GM21619 (cell line): ENCODE data around the gene SMIM44.
"Not testable (repeated sequence)": the region's sequence is repeated elsewhere in the genome, so short reads cannot be mapped to it uniquely, and the experiment has no call there.

Experiments used
- ATAC-seq: cut with Tn5 transposase; IDR thresholded peaks from one replicate; pipeline ENCODE4 v1.9.1; 2021; ENCODE audit not compliant: unreplicated experiment

SMIM44 gene

GRCh38 chr19:3483226-3483628 lies at the start of gene SMIM44:
SMIM44 (minus strand) TSS chr19:3483441; CDS start chr19:3483403, 38 bp downstream.
- no peak for ATAC-seq

GRCh38 chr19:3533033-3533432 lies 49.8 kb upstream of the SMIM44 start:
- ATAC-seq: no peak

- ATAC-seq: no peak
Measured at GRCh38 chr19:3532154-3532786, 49.0 kb upstream of the SMIM44 start.

- ATAC-seq: no peak
Measured at GRCh38 chr19:3531716-3532115, 48.5 kb upstream of the SMIM44 start.

- no peak for ATAC-seq
Measured at GRCh38 chr19:3530389-3530788, 47.1 kb upstream of the SMIM44 start.

- not testable (repeated sequence) for ATAC-seq
Measured at GRCh38 chr19:3529299-3529698, 46.1 kb upstream of the SMIM44 start.

- no peak for ATAC-seq
Measured at GRCh38 chr19:3528539-3529211, 45.4 kb upstream of the SMIM44 start.

- no peak for ATAC-seq
Measured at GRCh38 chr19:3528080-3528479, 44.8 kb upstream of the SMIM44 start.

GRCh38 chr19:3527238-3527910 lies 44.1 kb upstream of the SMIM44 start:
- ATAC-seq: no peak

GRCh38 chr19:3526507-3527237 lies 43.4 kb upstream of the SMIM44 start:
- no peak for ATAC-seq

GRCh38 chr19:3524904-3525451 lies 41.7 kb upstream of the SMIM44 start:
- no peak for ATAC-seq

GRCh38 chr19:3524078-3524842 lies 41.0 kb upstream of the SMIM44 start:
- no peak for ATAC-seq

- no peak for ATAC-seq
Measured at GRCh38 chr19:3523361-3524077, 40.3 kb upstream of the SMIM44 start.

GRCh38 chr19:3522421-3523360 lies 39.5 kb upstream of the SMIM44 start:
- no peak for ATAC-seq

GRCh38 chr19:3521104-3521445 lies 37.8 kb upstream of the SMIM44 start:
- ATAC-seq: no peak

- no peak for ATAC-seq
Measured at GRCh38 chr19:3520166-3521103, 37.2 kb upstream of the SMIM44 start.

- ATAC-seq: no peak
Measured at GRCh38 chr19:3519126-3519525, 35.9 kb upstream of the SMIM44 start.

- no peak for ATAC-seq
Measured at GRCh38 chr19:3518659-3519058, 35.4 kb upstream of the SMIM44 start.
